GM11168 (cell line): ENCODE measurements around the gene MYF5.

ENCODE experiments used
- in situ Hi-C: fragments of 300-500 bp; cut with MboI; formaldehyde crosslinking; loops from one replicate; pipeline ENCODE4 v1.12.0; 2022; ENCODE audit warnings: low sequenced_read_pairs; ENCODE audit not compliant: unreplicated experiment

The MYF5 gene

DNA sequence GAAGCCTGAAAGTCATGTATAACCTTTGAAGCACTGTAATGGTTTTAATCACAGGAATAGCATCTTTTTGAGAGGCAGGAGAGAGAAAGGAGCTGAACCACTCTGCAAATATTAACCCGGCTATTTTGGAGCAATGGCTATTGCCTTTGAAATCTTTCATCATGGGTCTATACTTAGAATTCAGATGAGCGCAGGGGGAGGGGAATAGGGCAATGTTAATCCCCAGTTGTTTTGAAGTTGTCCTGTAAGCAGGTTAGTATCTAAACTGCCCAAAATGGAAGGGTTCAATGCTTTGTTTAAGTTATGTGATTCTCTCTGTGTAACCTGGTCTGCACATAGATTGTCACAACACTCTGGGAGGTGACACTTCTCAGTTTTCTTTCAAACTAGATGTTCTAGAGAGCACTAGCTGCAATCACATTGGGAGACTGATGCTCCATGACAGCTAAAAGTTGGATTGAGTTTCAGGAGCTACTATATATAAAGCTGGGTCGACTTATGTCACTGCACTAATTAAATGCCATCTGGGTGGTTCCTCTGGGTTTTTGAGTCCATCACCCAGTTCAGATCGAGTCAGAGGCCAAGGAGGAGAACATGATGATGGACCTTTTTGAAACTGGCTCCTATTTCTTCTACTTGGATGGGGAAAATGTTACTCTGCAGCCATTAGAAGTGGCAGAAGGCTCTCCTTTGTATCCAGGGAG lies 9.4 kb upstream of the MYF5 start, which contains the start of gene MYF6:
Gene MYF6, plus strand, starts transcription at position 509 of the 704 bp plus-strand sequence. Its CDS starts 86 bp downstream, at position 595.
- in situ Hi-C loops, result no loop called here

- in situ Hi-C loops, result no loop called here
Observed at GRCh38 chr12:80707830-80708258, 8.9 kb upstream of the MYF5 start.

DNA sequence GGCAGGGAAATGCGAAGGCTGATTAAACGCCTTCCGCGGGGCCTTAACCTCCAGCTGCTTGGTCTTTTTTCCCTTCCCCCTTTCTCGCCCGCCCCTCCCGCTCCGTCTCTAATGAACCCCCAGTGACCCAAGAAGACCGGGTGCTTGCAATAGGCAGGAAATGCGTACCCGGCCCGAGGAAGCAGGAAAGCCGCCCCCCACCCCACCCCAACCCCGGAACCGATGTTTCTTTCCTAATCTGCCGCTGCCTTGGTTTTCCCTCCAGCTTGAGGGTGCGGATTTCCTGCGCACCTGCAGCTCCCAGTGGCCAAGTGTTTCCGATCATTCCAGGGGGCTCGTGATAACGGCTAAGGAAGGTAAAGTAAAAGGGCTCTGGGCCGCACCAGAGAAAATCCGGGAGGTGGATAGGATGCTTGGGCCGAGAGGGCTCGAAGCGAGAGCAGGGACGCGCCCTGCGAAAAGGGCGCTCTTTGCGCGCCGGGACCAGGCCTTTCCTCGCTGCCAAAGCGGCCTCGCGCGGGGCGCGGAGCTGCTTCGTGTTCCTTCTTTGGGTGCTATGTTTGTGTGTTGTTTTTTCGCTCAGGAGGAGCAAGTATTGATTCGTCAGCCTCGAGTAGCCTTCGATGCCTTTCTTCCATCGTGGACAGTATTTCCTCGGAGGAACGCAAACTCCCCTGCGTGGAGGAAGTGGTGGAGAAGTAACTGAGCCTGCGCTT lies 8.3 kb upstream of the MYF5 start:
- in situ Hi-C loops, result no loop called here

- in situ Hi-C loops, result no loop called here
Observed at GRCh38 chr12:80708975-80709328, 7.8 kb upstream of the MYF5 start.

DNA sequence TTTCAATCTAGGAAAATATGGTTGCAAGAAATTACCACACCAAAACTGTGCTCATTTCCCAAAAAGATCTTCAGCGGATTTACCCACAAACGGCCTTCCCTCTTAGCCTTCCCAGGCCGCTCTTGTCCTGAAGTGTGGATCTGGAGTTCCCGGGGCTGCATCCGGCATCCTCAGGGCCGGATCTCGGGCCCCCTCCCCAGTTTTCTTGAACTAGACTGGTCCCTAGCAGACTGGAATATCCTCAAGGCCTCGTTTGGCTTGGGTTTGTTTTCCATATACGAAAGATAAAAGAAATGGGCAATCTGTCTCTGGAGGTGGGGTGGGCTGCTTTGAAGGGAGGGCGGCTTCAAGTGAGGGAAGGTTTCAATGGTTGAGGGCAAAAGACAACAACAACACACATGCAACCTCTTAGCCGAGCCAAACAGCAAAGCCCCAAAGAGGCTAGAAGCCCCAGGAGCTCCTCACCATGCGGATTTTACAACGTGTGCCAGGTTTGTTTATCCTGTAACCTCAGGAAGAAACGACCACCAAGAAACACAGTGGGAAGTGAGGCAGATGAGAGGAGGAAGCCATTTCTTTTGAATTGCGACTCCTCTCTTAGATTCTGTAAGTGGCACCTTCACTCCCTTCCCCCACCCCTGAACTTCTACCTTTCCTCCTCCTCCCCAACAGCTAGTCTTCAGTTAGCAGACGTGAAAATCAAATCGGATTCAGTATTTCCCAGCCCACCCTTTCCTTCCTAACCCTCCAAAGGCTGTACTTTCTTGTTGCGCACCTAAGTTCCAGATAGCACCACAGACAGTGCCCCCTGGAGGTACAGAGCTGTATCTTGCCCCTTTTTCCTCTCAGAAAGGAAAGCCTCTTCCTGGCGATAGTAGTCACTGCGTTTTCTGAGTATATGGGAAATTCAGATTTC lies 6.6 kb upstream of the MYF5 start:
- in situ Hi-C loops, result no loop called here

DNA sequence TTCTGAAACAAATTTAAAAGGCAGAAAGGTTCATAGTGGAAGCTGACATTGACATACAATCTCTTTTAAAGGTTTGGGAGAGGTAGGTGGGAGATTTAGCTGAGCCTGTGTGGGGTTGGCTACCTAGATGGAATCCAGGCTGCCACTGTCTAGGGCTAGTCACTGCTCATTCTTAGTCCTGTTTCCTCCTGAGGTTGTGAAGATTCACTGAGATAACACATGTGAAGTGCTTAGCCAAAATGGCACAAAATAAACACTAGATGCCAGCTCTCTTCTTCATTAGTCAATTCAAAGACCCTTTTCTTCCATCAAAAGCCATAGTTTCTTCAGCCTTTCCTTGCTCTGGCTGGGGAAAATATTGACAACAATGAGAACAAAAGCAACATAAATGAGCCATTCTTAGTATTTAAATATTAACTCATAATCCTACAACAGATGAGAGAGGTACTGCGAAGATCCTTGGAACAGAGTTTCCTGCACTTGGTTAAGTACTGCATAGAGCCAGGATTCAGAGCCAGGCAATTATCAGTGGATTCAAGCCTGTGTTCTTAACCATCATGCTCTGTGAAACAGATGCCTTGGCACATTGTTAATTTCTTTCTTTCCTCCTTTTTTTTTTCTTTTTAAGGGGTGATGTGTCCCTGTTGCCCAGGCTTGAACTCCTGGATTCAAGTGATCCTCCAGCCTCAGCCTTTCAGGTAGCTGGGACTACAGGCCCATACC lies 5.8 kb upstream of the MYF5 start:
- in situ Hi-C loops, result no loop called here

- in situ Hi-C loops, result no loop called here
Observed at GRCh38 chr12:80711866-80712265, 4.8 kb upstream of the MYF5 start.

- in situ Hi-C loops, result no loop called here
Observed at GRCh38 chr12:80712866-80713265, 3.8 kb upstream of the MYF5 start.

DNA sequence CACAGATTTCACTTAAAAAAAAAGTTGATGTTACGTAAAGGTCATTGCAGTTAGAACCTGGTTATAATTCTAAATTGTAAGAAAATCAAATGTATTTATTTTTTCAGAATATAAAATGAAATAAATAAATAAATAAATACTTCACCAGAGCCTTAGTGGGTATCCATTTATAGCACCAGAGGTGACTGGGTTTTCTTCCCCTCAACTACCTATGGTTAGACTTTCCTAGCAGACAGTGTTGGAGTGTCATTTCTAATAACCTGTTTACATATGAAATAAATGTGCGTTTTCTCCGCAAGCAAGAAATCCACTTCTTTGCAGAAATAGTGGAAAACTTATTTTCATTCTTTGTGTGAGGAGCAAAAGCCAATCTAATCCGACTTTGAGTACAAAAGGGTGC lies 3.3 kb upstream of the MYF5 start:
- in situ Hi-C loops, result no loop called here

DNA sequence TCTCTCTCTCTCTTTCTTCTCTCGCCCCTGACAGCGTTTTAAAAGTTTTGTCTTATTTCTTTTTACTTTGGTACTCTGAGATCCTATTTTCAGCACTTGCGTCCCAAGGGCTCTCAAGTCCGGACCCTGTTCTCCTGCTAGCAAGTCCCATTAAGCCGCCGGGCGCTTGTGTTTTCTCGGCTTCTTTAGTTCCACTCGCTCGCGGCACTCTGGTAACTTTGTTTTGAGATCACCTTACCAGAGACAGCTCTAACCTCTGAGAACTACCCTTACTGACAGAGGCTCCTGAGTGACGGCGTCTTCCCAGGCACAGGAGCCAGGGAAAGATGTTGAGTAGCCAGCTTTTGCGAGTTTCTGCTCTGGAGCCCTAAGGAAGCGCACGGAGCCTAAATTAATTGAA lies 2.7 kb upstream of the MYF5 start:
- in situ Hi-C loops, result no loop called here

DNA sequence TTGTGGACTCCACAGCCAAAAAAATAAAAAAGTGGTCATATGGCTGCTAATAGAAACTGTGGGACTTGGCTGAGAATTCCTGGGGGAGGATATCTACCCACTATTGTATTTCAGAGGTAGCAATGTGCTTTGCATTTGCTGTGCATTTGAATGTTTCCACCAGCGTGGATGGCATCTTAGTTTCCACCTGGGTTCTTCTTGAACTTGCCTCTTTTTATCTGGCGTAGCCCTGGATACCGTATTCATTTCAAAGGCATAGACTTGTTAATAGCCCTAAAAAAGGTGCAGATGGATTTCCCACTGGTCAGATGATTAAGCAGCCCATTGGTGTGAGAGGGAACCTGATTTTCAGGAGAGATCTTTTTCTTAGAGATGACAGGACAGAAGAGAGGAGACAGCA lies 1.9 kb upstream of the MYF5 start:
- in situ Hi-C loops, result no loop called here

DNA sequence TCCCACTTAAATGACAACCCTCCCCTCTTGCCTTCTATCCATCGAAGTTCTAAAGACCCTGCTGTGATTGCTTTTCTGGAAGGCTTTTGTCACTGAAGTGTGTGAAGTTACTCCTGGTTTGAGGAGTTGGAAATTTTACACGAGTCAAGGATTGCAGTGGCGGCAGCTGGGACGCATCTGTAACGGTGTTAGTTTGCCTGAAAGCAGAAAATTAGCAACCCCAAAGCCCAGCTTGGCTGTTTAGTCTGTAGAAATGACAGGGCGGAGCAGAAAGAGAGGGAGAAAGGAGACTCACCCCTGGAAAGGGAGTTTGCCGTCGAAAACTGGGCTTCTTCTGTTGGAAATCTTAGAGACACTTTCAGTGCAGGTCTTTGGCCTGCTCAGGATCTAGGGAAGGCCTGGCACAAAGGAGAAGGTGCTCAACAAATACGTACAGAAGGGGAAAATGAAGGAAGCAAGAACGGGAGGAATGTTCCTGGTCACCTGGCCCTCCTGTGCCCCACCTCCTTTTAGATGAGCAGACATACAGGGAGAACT lies 931 bp upstream of the MYF5 start:
- in situ Hi-C loops, result no loop called here

GRCh38 chr12:80717856-80718255 lies 1.1 kb downstream of the MYF5 start:
- in situ Hi-C loops, result no loop called here

GRCh38 chr12:80720516-80720915 lies 3.8 kb downstream of the MYF5 start:
- in situ Hi-C loops, result no loop called here

- in situ Hi-C loops, result no loop called here
Observed at GRCh38 chr12:80721326-80721725, 4.6 kb downstream of the MYF5 start.

GRCh38 chr12:80745851-80746505 lies 29.3 kb downstream of the MYF5 start:
- in situ Hi-C loops, result no loop called here

GRCh38 chr12:80747800-80748199 lies 31.1 kb downstream of the MYF5 start:
- in situ Hi-C loops, result no loop called here

DNA sequence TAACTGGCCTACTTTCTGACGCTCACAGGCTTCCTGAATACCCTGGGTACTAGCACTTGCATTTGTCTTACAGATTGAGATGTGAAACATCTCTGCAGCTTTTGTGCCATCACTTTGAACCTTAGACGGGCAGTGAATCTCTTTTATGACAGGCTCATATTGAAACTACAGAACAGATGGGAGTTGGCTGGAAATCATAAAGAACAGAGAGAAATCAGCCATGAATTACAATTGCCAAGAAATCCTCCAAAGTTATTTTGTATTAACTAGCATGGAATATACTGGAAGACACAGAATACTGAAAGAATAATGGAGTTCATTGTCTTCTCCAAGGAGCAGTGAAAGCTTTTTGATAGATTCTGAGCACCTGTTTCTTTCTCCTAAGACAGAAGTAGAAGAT lies 32.7 kb downstream of the MYF5 start:
- in situ Hi-C loops, result no loop called here

GRCh38 chr12:80752464-80752863 lies 35.8 kb downstream of the MYF5 start:
- in situ Hi-C loops, result no loop called here

- in situ Hi-C loops, result no loop called here
Observed at GRCh38 chr12:80754274-80754673, 37.6 kb downstream of the MYF5 start.
